Gastroesophageal sphincter (tissue), 4 donors: ENCODE measurements around the gene RABGGTA. TPM values are rescaled to one million over a fixed set of nuclear protein-coding genes. Genes with fewer than 3 reads are reported as not detected.

Source experiments
- ATAC-seq: fragments of 150-250 bp; one replicate; pipeline ENCODE4 v1.9.1; 2016; ENCODE audit warnings: mild to moderate bottlenecking, moderate library complexity
- H3K27ac ChIP-seq, 4 donors: fragments of 200-600 bp; sonication (generic) in 3 of 4; 1 replicate in 3 of 4; 2 replicates in 1 of 4; pipeline ENCODE4 v1.5.1; 2016 to 2019
- H3K27me3 ChIP-seq: fragments of 200-600 bp; sonication (generic); one replicate; pipeline ENCODE4 v1.5.1; 2019
- H3K36me3 ChIP-seq, 2 donors: fragments of 200-600 bp; sonication (generic); one replicate each; pipeline ENCODE4 v1.5.1; 2019; ENCODE audit warnings: control low read depth in 1 of 2
- H3K4me1 ChIP-seq, 3 donors: fragments of 200-600 bp; sonication (generic); 1 replicate in 2 of 3; 2 replicates in 1 of 3; pipeline ENCODE4 v1.5.1; 2016 to 2019; ENCODE audit warnings: control low read depth in 2 of 3
- H3K4me3 ChIP-seq, 2 donors: fragments of 200-600 bp; sonication (generic); one replicate each; pipeline ENCODE4 v1.5.1; 2019; ENCODE audit warnings: mild to moderate bottlenecking in 1 of 2, moderate library complexity in 1 of 2
- H3K9me3 ChIP-seq, 3 donors: fragments of 200-600 bp; sonication (generic); one replicate each; pipeline ENCODE4 v1.5.1; 2017 to 2019; ENCODE audit warnings: control low read depth in 2 of 3
- CTCF ChIP-seq, 4 experiments: fragments of 200-600 bp in 2 of 4; fragments of 450-650 bp in 2 of 4; sonication (generic) in 1 of 4; IDR thresholded peaks; one replicate each; pipeline ENCODE4 v1.5.1; 2017 to 2019; ENCODE audit warnings: antibody characterized with exemption in 4 of 4, mild to moderate bottlenecking in 2 of 4, moderate library complexity in 2 of 4
- EP300 ChIP-seq: sonication (generic); formaldehyde crosslinking; IDR thresholded peaks from one replicate; pipeline ENCODE4 v1.6.1; 2017; ENCODE audit warnings: antibody characterized with exemption, mild to moderate bottlenecking
- POLR2A ChIP-seq, 2 donors: fragments of 450-650 bp; IDR thresholded peaks; one replicate each; pipeline ENCODE4 v1.6.1; 2017; ENCODE audit warnings: antibody characterized with exemption in 2 of 2, mild to moderate bottlenecking in 2 of 2, moderate library complexity in 1 of 2
- POLR2AphosphoS5 ChIP-seq: sonication (generic); formaldehyde crosslinking; IDR thresholded peaks from one replicate; pipeline ENCODE4 v1.6.1; 2017; ENCODE audit warnings: antibody characterized with exemption
- WGBS, 2 donors: methylation state at CpG; one replicate each; pipeline ENCODE4 v1.1.5; 2018; ENCODE audit warnings: low coverage in 1 of 2; 5-methylcytosine and 5-hydroxymethylcytosine counted together
- total RNA-seq, 4 donors: library from RNA; depleted of rRNA; stranded (reverse); fragments of >200 nt; gene quantifications; one replicate each; pipeline ENCODE4 v1.1.0, GENCODE V29; 2016

Gene RABGGTA
- total RNA-seq, 4 donors from 2014 or later: 12.9 to 27.6 (median 16.5) TPM

- H3K4me3 ChIP-seq: no peak overlapping the region
- H3K36me3 ChIP-seq: peaks cover 0 to 26% of the 10 kb centered on the region in 2 donors
- ATAC-seq: no peak
- H3K4me1 ChIP-seq: peaks cover 0 to 9% (median 0%) of the 10 kb centered on the region in 3 donors
- 43 to 60% methylated on average over 1 of the region's 4 CpGs for WGBS, 2 donors
- H3K27ac ChIP-seq: no peak overlapping the region
- TF ChIP-seq CTCF (IDR thresholded peaks at IDR 0.05): no peak
- no peak for TF ChIP-seq POLR2AphosphoS5
- TF ChIP-seq EP300: no peak
- TF ChIP-seq POLR2A (IDR thresholded peaks at IDR 0.05): no peak
- H3K9me3 ChIP-seq: no peaks in the 10 kb centered on the region
- no peaks in the 10 kb centered on the region for H3K27me3 ChIP-seq
These were observed 14.4 kb downstream of the RABGGTA start for GRCh38 chr14:24256960-24257359.

- WGBS, 2 donors: 78 to 100% methylated on average over 4 to 6 of the region's 12 CpGs
- Histone ChIP-seq H3K4me1 (peaks cover 0 to 9% (median 0%) of the 10 kb centered on the region in 3 donors), H3K27me3 (no peaks in the 10 kb centered on the region), H3K27ac (no peak overlapping the region), H3K9me3 (no peaks in the 10 kb centered on the region), H3K36me3 (peaks cover 0 to 26% of the 10 kb centered on the region in 2 donors), H3K4me3 (no peak overlapping the region)
- TF ChIP-seq EP300 (no peak), POLR2AphosphoS5 (no peak), POLR2A (IDR thresholded peaks at IDR 0.05) (no peak), CTCF (IDR thresholded peaks at IDR 0.05) (no peak)
- ATAC-seq: no peak
These were observed 15.3 kb downstream of the RABGGTA start for GRCh38 chr14:24255931-24256711.

- peaks cover 0 to 26% of the 10 kb centered on the region in 2 donors for H3K36me3 ChIP-seq
- 83 to 100% methylated on average over 1 of the region's 8 CpGs for WGBS, 2 donors
These were observed 16.0 kb downstream of the RABGGTA start for GRCh38 chr14:24255438-24255837.

GRCh38 chr14:24254630-24255392 lies 16.6 kb downstream of the RABGGTA start:
- no peaks in the 10 kb centered on the region for H3K27me3 ChIP-seq
- TF ChIP-seq EP300 (no peak), POLR2AphosphoS5 (no peak), POLR2A (IDR thresholded peaks at IDR 0.05) (no peak), CTCF (IDR thresholded peaks at IDR 0.05) (no peak)
- H3K27ac ChIP-seq: no peak overlapping the region
- WGBS, 2 donors: 100% methylated on average over 2 to 3 of the region's 19 CpGs
- H3K4me3 ChIP-seq: no peak overlapping the region
- peaks cover 0 to 26% of the 10 kb centered on the region in 2 donors for H3K36me3 ChIP-seq
- no peaks in the 10 kb centered on the region for H3K9me3 ChIP-seq
- ATAC-seq: no peak
- peaks cover 0 to 9% (median 0%) of the 10 kb centered on the region in 3 donors for H3K4me1 ChIP-seq

More at GRCh38 chr14:24255438-24255837, 16.0 kb downstream of the RABGGTA start:
- ATAC-seq: no peak
- no peaks in the 10 kb centered on the region for H3K9me3 ChIP-seq
- H3K4me3 ChIP-seq: no peak overlapping the region
- no peak overlapping the region for H3K27ac ChIP-seq
- H3K4me1 ChIP-seq: peaks cover 0 to 9% (median 0%) of the 10 kb centered on the region in 3 donors
- TF ChIP-seq POLR2AphosphoS5 (no peak), POLR2A (IDR thresholded peaks at IDR 0.05) (no peak), CTCF (IDR thresholded peaks at IDR 0.05) (no peak), EP300 (no peak)
- no peaks in the 10 kb centered on the region for H3K27me3 ChIP-seq
